K562 (cell line): ENCODE data around the gene HIVEP3.

ENCODE experiments used
- GABPB1 ChIP-seq: sonication (generic); formaldehyde crosslinking; IDR thresholded peaks from 2 replicates; pipeline ENCODE4 v1.8.0; 2022; ENCODE audit warnings: mild to moderate bottlenecking, missing genetic modification reagents
- RFX5 ChIP-seq: IDR thresholded peaks from 2 replicates; pipeline ENCODE4 v1.6.1; 2011; ENCODE audit warnings: low read depth, mild to moderate bottlenecking, improper control_type of control experiment, low read length
- ZNF274 ChIP-seq: IDR thresholded peaks from 2 replicates; pipeline ENCODE4 v1.6.1; 2011; ENCODE audit warnings: low read depth, mild to moderate bottlenecking, low read length, moderate library complexity, borderline replicate concordance
- TF ChIP-seq, protein P1 (sequence below): fragments of 450-650 bp; IDR thresholded peaks from 2 replicates; pipeline ENCODE4 v1.6.1; 2017; ENCODE audit warnings: antibody characterized with exemption

DNA sequence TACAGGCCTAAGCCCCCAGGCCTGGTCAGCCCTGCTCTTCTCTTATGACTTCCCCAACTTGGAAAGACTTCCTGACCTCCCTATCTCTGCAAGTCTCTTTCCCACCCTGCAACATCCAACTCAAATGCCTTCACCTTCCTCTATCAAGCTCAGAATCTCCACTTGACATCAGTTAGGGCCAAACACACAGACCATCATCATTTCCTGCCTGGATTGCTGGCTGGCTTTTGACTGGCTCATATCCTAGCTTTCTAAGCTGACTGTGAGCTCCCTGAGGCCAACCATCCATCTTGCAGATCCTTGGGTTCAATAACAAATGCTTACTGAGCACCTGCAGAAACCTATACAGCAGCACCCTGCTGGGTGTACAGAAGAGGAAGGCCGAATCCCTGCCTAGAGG lies 296.9 kb downstream of the HIVEP3 start:
- TF ChIP-seq ZNF274: no peak
- TF ChIP-seq GABPB1 (CRISPR knock-in tag): no peak
- TF ChIP-seq, protein P1, sequence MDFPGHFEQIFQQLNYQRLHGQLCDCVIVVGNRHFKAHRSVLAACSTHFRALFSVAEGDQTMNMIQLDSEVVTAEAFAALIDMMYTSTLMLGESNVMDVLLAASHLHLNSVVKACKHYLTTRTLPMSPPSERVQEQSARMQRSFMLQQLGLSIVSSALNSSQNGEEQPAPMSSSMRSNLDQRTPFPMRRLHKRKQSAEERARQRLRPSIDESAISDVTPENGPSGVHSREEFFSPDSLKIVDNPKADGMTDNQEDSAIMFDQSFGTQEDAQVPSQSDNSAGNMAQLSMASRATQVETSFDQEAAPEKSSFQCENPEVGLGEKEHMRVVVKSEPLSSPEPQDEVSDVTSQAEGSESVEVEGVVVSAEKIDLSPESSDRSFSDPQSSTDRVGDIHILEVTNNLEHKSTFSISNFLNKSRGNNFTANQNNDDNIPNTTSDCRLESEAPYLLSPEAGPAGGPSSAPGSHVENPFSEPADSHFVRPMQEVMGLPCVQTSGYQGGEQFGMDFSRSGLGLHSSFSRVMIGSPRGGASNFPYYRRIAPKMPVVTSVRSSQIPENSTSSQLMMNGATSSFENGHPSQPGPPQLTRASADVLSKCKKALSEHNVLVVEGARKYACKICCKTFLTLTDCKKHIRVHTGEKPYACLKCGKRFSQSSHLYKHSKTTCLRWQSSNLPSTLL: no peak
- TF ChIP-seq RFX5: no peak
